HEK293 (cell line): ENCODE measurements around the gene OR4S2.

ENCODE experiments used
- CTCF ChIA-PET: fragments of 350-600 bp; formaldehyde crosslinking; extraction: SDS; loops from one replicate; lab custom pipeline; 2021; ENCODE audit warnings: antibody characterized with exemption; lab: Yijun Ruan, JAX
- POLR2A ChIA-PET: fragments of 300-600 bp; formaldehyde crosslinking; extraction: SDS; loops from one replicate; lab custom pipeline; 2020; ENCODE audit warnings: antibody characterized with exemption, inconsistent platforms; lab: Yijun Ruan, JAX
- H3K27ac ChIP-seq: fragments of 200-500 bp; sonication (Bioruptor generic); 2 replicates; pipeline ENCODE4 v1.5.1; 2014; ENCODE audit warnings: low read depth, low read length, control low read depth, inconsistent platforms; ENCODE audit errors: extremely low read depth
- H3K36me3 ChIP-seq, 2 experiments: fragments of 200-500 bp in 1 of 2; sonication (Bioruptor generic) in 1 of 2; 1 replicate in 1 of 2; 2 replicates in 1 of 2; pipeline ENCODE4 v1.5.1; 2014 to 2017; ENCODE audit warnings: inconsistent platforms in 2 of 2, low read length in 2 of 2; ENCODE audit not compliant: control insufficient read depth in 2 of 2, insufficient read depth in 1 of 2
- H3K4me1 ChIP-seq: fragments of 200-500 bp; sonication (Bioruptor generic); 2 replicates; pipeline ENCODE4 v1.5.1; 2014; ENCODE audit warnings: mild to moderate bottlenecking, low read length, inconsistent platforms; ENCODE audit not compliant: control insufficient read depth, insufficient read depth
- H3K4me3 ChIP-seq: 2 replicates; pipeline ENCODE4 v1.5.1; 2011; ENCODE audit warnings: low read depth, mild to moderate bottlenecking, control low read depth, low read length, moderate library complexity
- H3K9me3 ChIP-seq: fragments of 200-500 bp; sonication (Bioruptor generic); 2 replicates; pipeline ENCODE4 v1.5.1; 2014; ENCODE audit warnings: low read depth, low read length, inconsistent platforms; ENCODE audit not compliant: control insufficient read depth, insufficient read depth
- HOXA7 ChIP-seq: sonication (generic); formaldehyde crosslinking; IDR thresholded peaks from 2 replicates; pipeline ENCODE4 v1.8.1; 2022; ENCODE audit warnings: missing genetic modification reagents, borderline replicate concordance
- MEIS1 ChIP-seq: sonication (generic); formaldehyde crosslinking; IDR thresholded peaks from 2 replicates; pipeline ENCODE4 v1.8.1; 2022; ENCODE audit warnings: missing genetic modification reagents, mild to moderate bottlenecking, borderline replicate concordance
- PRDM10 ChIP-seq: fragments of 450-650 bp; formaldehyde crosslinking; IDR thresholded peaks from 2 replicates; pipeline ENCODE4 v1.5.1; 2016; ENCODE audit warnings: missing biosample characterization, missing genetic modification characterization
- PRDM4 ChIP-seq: fragments of 450-650 bp; formaldehyde crosslinking; IDR thresholded peaks from 2 replicates; pipeline ENCODE4 v1.5.1; 2017; ENCODE audit warnings: missing biosample characterization, missing genetic modification characterization
- SCRT1 ChIP-seq: fragments of 450-650 bp; formaldehyde crosslinking; IDR thresholded peaks from 2 replicates; pipeline ENCODE4 v1.5.1; 2016; ENCODE audit warnings: missing biosample characterization, missing genetic modification characterization, borderline replicate concordance
- SCRT2 ChIP-seq: fragments of 450-650 bp; formaldehyde crosslinking; IDR thresholded peaks from 2 replicates; pipeline ENCODE4 v1.5.1; 2016; ENCODE audit warnings: missing biosample characterization, missing genetic modification characterization
- ZFP37 ChIP-seq: fragments of 450-650 bp; formaldehyde crosslinking; IDR thresholded peaks from 2 replicates; pipeline ENCODE4 v1.5.1; 2016; ENCODE audit warnings: missing biosample characterization, missing genetic modification characterization
- ZNF138 ChIP-seq: fragments of 450-650 bp; formaldehyde crosslinking; IDR thresholded peaks from 2 replicates; pipeline ENCODE4 v1.5.1; 2016; ENCODE audit warnings: missing biosample characterization, missing genetic modification characterization, borderline replicate concordance
- ZNF211 ChIP-seq: fragments of 450-650 bp; formaldehyde crosslinking; IDR thresholded peaks from 2 replicates; pipeline ENCODE4 v1.5.1; 2016; ENCODE audit warnings: low read depth, missing biosample characterization, missing genetic modification characterization
- ZNF324 ChIP-seq: fragments of 450-650 bp; formaldehyde crosslinking; IDR thresholded peaks from 2 replicates; pipeline ENCODE4 v1.5.1; 2016; ENCODE audit warnings: missing biosample characterization, missing genetic modification characterization
- ZNF37A ChIP-seq: fragments of 450-650 bp; IDR thresholded peaks from 2 replicates; pipeline ENCODE4 v1.5.1; 2018; ENCODE audit warnings: missing biosample characterization, missing genetic modification characterization
- ZNF391 ChIP-seq: fragments of 450-650 bp; formaldehyde crosslinking; IDR thresholded peaks from 2 replicates; pipeline ENCODE4 v1.5.1; 2016; ENCODE audit warnings: low read depth, missing biosample characterization, missing genetic modification characterization, borderline replicate concordance
- ZNF394 ChIP-seq: fragments of 450-650 bp; formaldehyde crosslinking; IDR thresholded peaks from 2 replicates; pipeline ENCODE4 v1.5.1; 2016; ENCODE audit warnings: missing biosample characterization, missing genetic modification characterization, mild to moderate bottlenecking, moderate library complexity, borderline replicate concordance
- ZNF433 ChIP-seq: fragments of 450-650 bp; formaldehyde crosslinking; IDR thresholded peaks from 2 replicates; pipeline ENCODE4 v1.5.1; 2016; ENCODE audit warnings: missing biosample characterization, missing genetic modification characterization, low read depth
- ZNF501 ChIP-seq: fragments of 450-650 bp; formaldehyde crosslinking; IDR thresholded peaks from 2 replicates; pipeline ENCODE4 v1.5.1; 2016; ENCODE audit warnings: missing biosample characterization, missing genetic modification characterization
- ZNF544 ChIP-seq: fragments of 450-650 bp; formaldehyde crosslinking; IDR thresholded peaks from 2 replicates; pipeline ENCODE4 v1.5.0; 2017; ENCODE audit warnings: missing biosample characterization, missing genetic modification characterization
- ZNF561 ChIP-seq: fragments of 450-650 bp; IDR thresholded peaks from 2 replicates; pipeline ENCODE4 v1.5.1; 2018; ENCODE audit warnings: missing biosample characterization, missing genetic modification characterization, borderline replicate concordance
- ZNF626 ChIP-seq: fragments of 450-650 bp; sonication (Bioruptor Pico); formaldehyde crosslinking; IDR thresholded peaks from 2 replicates; pipeline ENCODE4 v1.5.1; 2018; ENCODE audit warnings: missing biosample characterization, missing genetic modification characterization, inconsistent platforms
- ZNF629 ChIP-seq: fragments of 450-650 bp; formaldehyde crosslinking; IDR thresholded peaks from 2 replicates; pipeline ENCODE4 v1.5.1; 2017; ENCODE audit warnings: missing biosample characterization, missing genetic modification characterization
- ZNF660 ChIP-seq: fragments of 450-650 bp; IDR thresholded peaks from 2 replicates; pipeline ENCODE4 v1.5.1; 2018; ENCODE audit warnings: missing biosample characterization, mild to moderate bottlenecking, missing genetic modification characterization
- TF ChIP-seq, protein P1 (sequence below): fragments of 450-650 bp; formaldehyde crosslinking; IDR thresholded peaks from 2 replicates; pipeline ENCODE4 v1.5.0; 2017; ENCODE audit warnings: missing biosample characterization, missing genetic modification characterization, borderline replicate concordance

Gene OR4S2

GRCh38 chr11:55648027-55648426 lies at the start of gene OR4S2:
Gene OR4S2 (plus strand): TSS chr11:55648327. CDS start chr11:55650904, 2,577 bp downstream.
- H3K9me3 ChIP-seq = no peaks in the 10 kb centered on the region
- TF ChIP-seq PRDM4 (tag by site-specific recombination) (no peak), ZNF37A (tag by site-specific recombination) (no peak), SCRT2 (no peak), ZNF629 (tag by site-specific recombination) (no peak), ZNF324 (tag by site-specific recombination) (no peak), ZNF138 (no peak), HOXA7 (no peak), PRDM10 (tag by site-specific recombination) (no peak), ZNF561 (no peak), ZNF433 (no peak), ZNF626 (tag by site-specific recombination) (no peak), ZNF391 (tag by site-specific recombination) (no peak), SCRT1 (tag by site-specific recombination) (no peak), ZNF660 (no peak)
- TF ChIP-seq, all 188 proteins: peak for 0
- Histone ChIP-seq H3K36me3 (no peaks in the 10 kb centered on the region), H3K4me1 (no peaks in the 10 kb centered on the region), H3K4me3 (no peak within 1 kb of the TSS), H3K27ac (no peak within 1 kb of the TSS)
- CTCF ChIA-PET = no interaction called here
- POLR2A ChIA-PET = no interaction called here

- no peak within 1 kb of the TSS for H3K4me3 ChIP-seq
- TF ChIP-seq ZNF394 (tag by site-specific recombination) (no peak), ZFP37 (no peak), ZNF544 (tag by site-specific recombination) (no peak), MEIS1 (CRISPR knock-in tag) (no peak), ZNF501 (no peak), ZNF211 (tag by site-specific recombination) (no peak)
- TF ChIP-seq, protein P1, sequence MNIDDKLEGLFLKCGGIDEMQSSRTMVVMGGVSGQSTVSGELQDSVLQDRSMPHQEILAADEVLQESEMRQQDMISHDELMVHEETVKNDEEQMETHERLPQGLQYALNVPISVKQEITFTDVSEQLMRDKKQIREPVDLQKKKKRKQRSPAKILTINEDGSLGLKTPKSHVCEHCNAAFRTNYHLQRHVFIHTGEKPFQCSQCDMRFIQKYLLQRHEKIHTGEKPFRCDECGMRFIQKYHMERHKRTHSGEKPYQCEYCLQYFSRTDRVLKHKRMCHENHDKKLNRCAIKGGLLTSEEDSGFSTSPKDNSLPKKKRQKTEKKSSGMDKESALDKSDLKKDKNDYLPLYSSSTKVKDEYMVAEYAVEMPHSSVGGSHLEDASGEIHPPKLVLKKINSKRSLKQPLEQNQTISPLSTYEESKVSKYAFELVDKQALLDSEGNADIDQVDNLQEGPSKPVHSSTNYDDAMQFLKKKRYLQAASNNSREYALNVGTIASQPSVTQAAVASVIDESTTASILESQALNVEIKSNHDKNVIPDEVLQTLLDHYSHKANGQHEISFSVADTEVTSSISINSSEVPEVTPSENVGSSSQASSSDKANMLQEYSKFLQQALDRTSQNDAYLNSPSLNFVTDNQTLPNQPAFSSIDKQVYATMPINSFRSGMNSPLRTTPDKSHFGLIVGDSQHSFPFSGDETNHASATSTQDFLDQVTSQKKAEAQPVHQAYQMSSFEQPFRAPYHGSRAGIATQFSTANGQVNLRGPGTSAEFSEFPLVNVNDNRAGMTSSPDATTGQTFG = no peak
- CTCF ChIA-PET = no interaction called here
These were observed 40.6 kb upstream of the OR4S2 start, which contains the start of gene OR4C11 for GRCh38 chr11:55607545-55607944. Gene OR4C11 (minus strand): TSS chr11:55607645. CDS start chr11:55604373, 3,272 bp downstream.

More at GRCh38 chr11:55607545-55607944, 40.6 kb upstream of the OR4S2 start, which contains the start of gene OR4C11:
- POLR2A ChIA-PET = no interaction called here
- no peaks in the 10 kb centered on the region for H3K36me3 ChIP-seq
- H3K4me1 ChIP-seq = no peaks in the 10 kb centered on the region
- no peak within 1 kb of the TSS for H3K27ac ChIP-seq
- no peaks in the 10 kb centered on the region for H3K9me3 ChIP-seq
